SH-SY5Y (cell line): ENCODE measurements around the gene PNPLA7.

ENCODE experiments used
- GATA2 ChIP-seq: IDR thresholded peaks from 2 replicates; pipeline ENCODE4 v1.6.1; 2011; ENCODE audit warnings: mild to moderate bottlenecking, low read depth, low read length
- GATA3 ChIP-seq: IDR thresholded peaks from 2 replicates; pipeline ENCODE4 v1.6.1; 2011; ENCODE audit warnings: low read depth, mild to moderate bottlenecking, low read length, moderate library complexity

DNA sequence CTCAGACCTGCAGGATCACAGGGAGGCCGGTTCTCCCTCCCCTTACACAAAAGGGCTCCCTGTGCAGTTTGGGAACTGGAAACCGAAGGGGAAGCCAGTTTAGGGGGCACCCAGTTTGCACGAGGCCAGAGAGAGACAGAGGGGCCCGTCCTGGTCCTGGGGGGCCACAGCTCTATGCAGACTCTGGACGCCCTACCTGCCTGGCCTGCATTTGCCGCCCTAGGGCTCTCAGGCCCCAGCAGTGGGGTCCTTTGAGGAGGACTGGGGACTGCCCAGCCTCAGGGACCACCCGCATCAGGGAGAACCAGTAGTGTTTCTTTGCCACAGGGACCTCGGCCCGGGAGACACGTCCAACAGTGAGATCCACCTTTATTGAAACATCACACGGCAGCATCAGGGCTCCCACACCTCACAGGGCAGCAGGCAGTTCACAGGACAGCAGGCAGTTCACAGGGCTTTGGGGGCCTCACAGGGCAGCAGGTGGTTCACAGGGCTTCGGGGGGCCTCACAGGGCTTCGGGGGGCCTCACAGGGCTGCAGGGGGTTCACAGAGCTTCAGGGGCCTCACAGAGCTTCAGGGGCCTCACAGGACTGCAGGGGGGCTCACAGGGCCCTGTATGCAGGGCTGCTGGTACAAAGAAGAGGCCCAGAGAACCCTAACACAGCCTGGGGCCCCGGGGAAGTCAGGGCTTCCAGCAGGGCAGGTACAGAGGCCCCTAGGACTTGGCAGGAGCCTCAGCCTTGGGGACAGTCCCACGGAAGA is 90.4 kb downstream of the PNPLA7 start:
- no peak for TF ChIP-seq GATA2
- TF ChIP-seq GATA3, result no peak
